Thoracic aorta endothelial cell (primary cell): Measurements from ENCODE around the gene CCDC198. TPM values are rescaled to one million over a fixed set of nuclear protein-coding genes. Genes with fewer than 3 reads are reported as not detected.

Experiments used
- total RNA-seq: library from RNA; depleted of rRNA; stranded (reverse); fragments of >200 nt; gene quantifications from 2 replicates; pipeline ENCODE4 v1.2.3, GENCODE V29; 2012

Gene CCDC198
- total RNA-seq = not detected in 2 replicates

GRCh38 chr14:57493467-57494181 lies at the start of gene CCDC198:
TSS of gene CCDC198 (minus strand) at chr14:57493857. CDS start at chr14:57493715, 142 bp downstream.

Other genes starting within 250 kb of the CCDC198 start
- gene EXOC5, start 225.0 kb downstream of the CCDC198 start, total RNA-seq = 166 and 167 TPM in 2 replicates
- gene AP5M1, start 224.9 kb downstream of the CCDC198 start, total RNA-seq = 51.8 and 54.8 TPM in 2 replicates
- gene NAA30, start 103.3 kb downstream of the CCDC198 start, total RNA-seq = 46.6 and 55.7 TPM in 2 replicates